Gastrocnemius medialis (tissue), 4 donors: ENCODE measurements around the gene CHST15.

ENCODE experiments used
- CTCF ChIP-seq, 5 experiments: fragments of 450-650 bp in 3 of 5; fragments of 200-600 bp in 2 of 5; sonication (generic) in 2 of 5; IDR thresholded peaks in 4 of 5; conservative IDR thresholded peaks in 1 of 5; 1 replicate in 4 of 5; 2 replicates in 1 of 5; pipeline ENCODE4 v1.5.1; 2016 to 2019; ENCODE audit warnings: antibody characterized with exemption in 5 of 5, mild to moderate bottlenecking in 3 of 5, moderate library complexity in 3 of 5
- POLR2A ChIP-seq, 2 donors: fragments of 450-650 bp; IDR thresholded peaks; one replicate each; pipeline ENCODE4 v1.6.1; 2017; ENCODE audit warnings: antibody characterized with exemption in 2 of 2, mild to moderate bottlenecking in 2 of 2, moderate library complexity in 2 of 2

- TF ChIP-seq CTCF (IDR thresholded peaks at IDR 0.05 in 4 of 5, conservative IDR thresholded peaks at IDR 0.05 in 1 of 5) (no peak), POLR2A (IDR thresholded peaks at IDR 0.05) (no peak)
Measured at GRCh38 chr10:124076148-124076733, 17.2 kb downstream of the CHST15 start.
